Measurements from ENCODE around the gene ACOT13.

GRCh38 chr6:24718449-24719124, 51.7 kb downstream of the ACOT13 start:
- no peak for TF ChIP-seq POLR2A (IDR thresholded peaks at IDR 0.05)
- TF ChIP-seq, protein P1, sequence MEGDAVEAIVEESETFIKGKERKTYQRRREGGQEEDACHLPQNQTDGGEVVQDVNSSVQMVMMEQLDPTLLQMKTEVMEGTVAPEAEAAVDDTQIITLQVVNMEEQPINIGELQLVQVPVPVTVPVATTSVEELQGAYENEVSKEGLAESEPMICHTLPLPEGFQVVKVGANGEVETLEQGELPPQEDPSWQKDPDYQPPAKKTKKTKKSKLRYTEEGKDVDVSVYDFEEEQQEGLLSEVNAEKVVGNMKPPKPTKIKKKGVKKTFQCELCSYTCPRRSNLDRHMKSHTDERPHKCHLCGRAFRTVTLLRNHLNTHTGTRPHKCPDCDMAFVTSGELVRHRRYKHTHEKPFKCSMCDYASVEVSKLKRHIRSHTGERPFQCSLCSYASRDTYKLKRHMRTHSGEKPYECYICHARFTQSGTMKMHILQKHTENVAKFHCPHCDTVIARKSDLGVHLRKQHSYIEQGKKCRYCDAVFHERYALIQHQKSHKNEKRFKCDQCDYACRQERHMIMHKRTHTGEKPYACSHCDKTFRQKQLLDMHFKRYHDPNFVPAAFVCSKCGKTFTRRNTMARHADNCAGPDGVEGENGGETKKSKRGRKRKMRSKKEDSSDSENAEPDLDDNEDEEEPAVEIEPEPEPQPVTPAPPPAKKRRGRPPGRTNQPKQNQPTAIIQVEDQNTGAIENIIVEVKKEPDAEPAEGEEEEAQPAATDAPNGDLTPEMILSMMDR (IDR thresholded peaks at IDR 0.05) = no peak
